ENCODE results near the gene PCGF6.

The PCGF6 gene, protein sequence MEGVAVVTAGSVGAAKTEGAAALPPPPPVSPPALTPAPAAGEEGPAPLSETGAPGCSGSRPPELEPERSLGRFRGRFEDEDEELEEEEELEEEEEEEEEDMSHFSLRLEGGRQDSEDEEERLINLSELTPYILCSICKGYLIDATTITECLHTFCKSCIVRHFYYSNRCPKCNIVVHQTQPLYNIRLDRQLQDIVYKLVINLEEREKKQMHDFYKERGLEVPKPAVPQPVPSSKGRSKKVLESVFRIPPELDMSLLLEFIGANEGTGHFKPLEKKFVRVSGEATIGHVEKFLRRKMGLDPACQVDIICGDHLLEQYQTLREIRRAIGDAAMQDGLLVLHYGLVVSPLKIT

DNA sequence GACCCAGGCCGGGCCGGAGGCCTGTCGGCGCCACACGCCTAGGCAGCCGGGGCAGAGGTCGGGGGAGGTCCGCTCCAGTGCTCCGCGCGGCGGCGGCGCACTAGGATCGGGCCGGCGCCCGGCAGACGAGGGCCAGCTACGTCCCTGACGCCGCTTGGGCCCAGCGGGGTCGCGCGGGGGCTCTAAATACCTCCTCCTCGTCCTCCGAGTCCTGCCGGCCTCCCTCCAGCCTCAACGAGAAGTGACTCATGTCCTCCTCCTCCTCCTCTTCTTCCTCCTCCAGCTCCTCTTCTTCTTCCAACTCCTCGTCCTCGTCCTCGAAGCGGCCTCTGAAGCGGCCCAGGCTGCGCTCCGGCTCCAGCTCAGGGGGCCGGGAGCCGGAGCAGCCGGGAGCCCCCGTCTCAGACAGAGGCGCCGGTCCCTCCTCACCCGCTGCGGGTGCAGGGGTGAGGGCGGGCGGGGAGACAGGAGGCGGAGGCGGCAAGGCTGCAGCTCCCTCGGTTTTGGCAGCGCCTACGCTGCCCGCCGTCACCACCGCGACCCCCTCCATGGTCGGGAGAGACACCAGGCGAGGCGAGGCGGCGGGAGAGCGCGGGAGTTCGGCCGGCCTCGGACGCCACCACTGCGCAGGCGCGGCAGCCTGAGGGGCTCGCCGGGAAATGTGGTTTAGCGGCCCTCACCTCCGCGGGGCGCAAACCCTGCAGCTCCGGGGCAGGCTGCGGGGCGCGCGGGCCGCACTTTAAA, at the start of gene PCGF6:
TSS of gene PCGF6 (minus strand) at position 624 of the 744 bp plus-strand sequence. CDS start at position 550, 74 bp downstream.
- H3K36me3 ChIP-seq (ENCODE audit: control insufficient read depth in 2 of 2, insufficient read depth in 1 of 2, low read length in 2 of 2): peaks cover 30 to 34% of the 10 kb centered on the region in 2 experiments
- H3K4me3 ChIP-seq (ENCODE audit: low read depth, low read length): peak within 1 kb of the TSS; percentile 70
- ChIA-PET CTCF (interaction anchor here (0.5 to 1.5 kb wide), 3 partner anchors 17 to 135 kb away, joined by 3 to 5 read pairs (median 5); no protein-coding TSS in a partner anchor), POLR2A (interaction anchor here (0.6 to 2.3 kb wide), 9 partner anchors 9 to 306 kb away, joined by 3 to 21 read pairs (median 4); partner anchors contain the start of genes ATP5MK, PDCD11 and TAF5)
- H3K9me3 ChIP-seq (ENCODE audit: control insufficient read depth, insufficient read depth, low read depth, low read length): no peaks in the 10 kb centered on the region
- peak within 1 kb of the TSS; percentile 90 for H3K27ac ChIP-seq (ENCODE audit: extremely low read depth, low read depth, low read length)
- no peaks in the 10 kb centered on the region for H3K4me1 ChIP-seq (ENCODE audit: control insufficient read depth, insufficient read depth, low read length)
- TF ChIP-seq ZNF561 (tag by site-specific recombination; IDR thresholded peaks at IDR 0.05; ENCODE audit: borderline replicate concordance) (peak; percentile 76), YY1 (tag by site-specific recombination; IDR thresholded peaks at IDR 0.05) (peak; percentile 35; the same call in 1 of the 2 replicates), FEZF1 (tag by site-specific recombination; IDR thresholded peaks at IDR 0.05) (no peak), ZFP37 (tag by site-specific recombination; IDR thresholded peaks at IDR 0.05) (peak; percentile 58; the same call in 1 of the 2 replicates), ZNF324 (tag by site-specific recombination; IDR thresholded peaks at IDR 0.05) (no peak; the same call in 1 of the 2 replicates), ZBTB48 (tag by site-specific recombination; IDR thresholded peaks at IDR 0.05) (no peak), ZBTB7A (tag by site-specific recombination; IDR thresholded peaks at IDR 0.05; ENCODE audit: low read depth) (peak; percentile 65; the same call in 1 of the 2 replicates), GLI4 (tag by site-specific recombination; IDR thresholded peaks at IDR 0.05) (0 out of 2 replicates have a peak, but pooled peaks have one; percentile 49), ZXDB (tag by site-specific recombination; IDR thresholded peaks at IDR 0.05) (peak; percentile 91), TCF7L2 (IDR thresholded peaks at IDR 0.05; ENCODE audit: borderline replicate concordance, low read depth, low read length) (no peak), ZNF600 (tag by site-specific recombination; IDR thresholded peaks at IDR 0.05) (peak; percentile 70; the same call in 1 of the 2 replicates), SALL2 (tag by site-specific recombination; IDR thresholded peaks at IDR 0.05; ENCODE audit: borderline replicate concordance) (no peak), KLF7 (tag by site-specific recombination; IDR thresholded peaks at IDR 0.05; ENCODE audit: borderline replicate concordance) (no peak), KLF9 (tag by site-specific recombination; IDR thresholded peaks at IDR 0.05; ENCODE audit: low read depth) (no peak), ZNF416 (tag by site-specific recombination; IDR thresholded peaks at IDR 0.05) (no peak), ZNF664 (tag by site-specific recombination; IDR thresholded peaks at IDR 0.05) (no peak), ZSCAN23 (tag by site-specific recombination; IDR thresholded peaks at IDR 0.05) (peak; percentile 41; the same call in 1 of the 2 replicates), GLI2 (tag by site-specific recombination; IDR thresholded peaks at IDR 0.05; ENCODE audit: borderline replicate concordance, low read depth) (no peak), GLIS1 (tag by site-specific recombination; IDR thresholded peaks at IDR 0.05) (peak; percentile 83), ZNF660 (tag by site-specific recombination; IDR thresholded peaks at IDR 0.05) (0 out of 2 replicates have a peak, but pooled peaks have one; percentile 18), ZNF830 (tag by site-specific recombination; IDR thresholded peaks at IDR 0.05; ENCODE audit: low read depth) (no peak), ZBTB20 (tag by site-specific recombination; IDR thresholded peaks at IDR 0.05) (peak; percentile 77), ZNF76 (tag by site-specific recombination; IDR thresholded peaks at IDR 0.05; ENCODE audit: borderline replicate concordance, low read depth) (peak; percentile 80)
- TF ChIP-seq, protein P1, sequence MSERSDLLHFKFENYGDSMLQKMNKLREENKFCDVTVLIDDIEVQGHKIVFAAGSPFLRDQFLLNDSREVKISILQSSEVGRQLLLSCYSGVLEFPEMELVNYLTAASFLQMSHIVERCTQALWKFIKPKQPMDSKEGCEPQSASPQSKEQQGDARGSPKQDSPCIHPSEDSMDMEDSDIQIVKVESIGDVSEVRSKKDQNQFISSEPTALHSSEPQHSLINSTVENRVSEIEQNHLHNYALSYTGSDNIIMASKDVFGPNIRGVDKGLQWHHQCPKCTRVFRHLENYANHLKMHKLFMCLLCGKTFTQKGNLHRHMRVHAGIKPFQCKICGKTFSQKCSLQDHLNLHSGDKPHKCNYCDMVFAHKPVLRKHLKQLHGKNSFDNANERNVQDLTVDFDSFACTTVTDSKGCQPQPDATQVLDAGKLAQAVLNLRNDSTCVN (tag by site-specific recombination; optimal IDR thresholded peaks at IDR 0.05): peak; percentile 86
- TF ChIP-seq, protein P2, sequence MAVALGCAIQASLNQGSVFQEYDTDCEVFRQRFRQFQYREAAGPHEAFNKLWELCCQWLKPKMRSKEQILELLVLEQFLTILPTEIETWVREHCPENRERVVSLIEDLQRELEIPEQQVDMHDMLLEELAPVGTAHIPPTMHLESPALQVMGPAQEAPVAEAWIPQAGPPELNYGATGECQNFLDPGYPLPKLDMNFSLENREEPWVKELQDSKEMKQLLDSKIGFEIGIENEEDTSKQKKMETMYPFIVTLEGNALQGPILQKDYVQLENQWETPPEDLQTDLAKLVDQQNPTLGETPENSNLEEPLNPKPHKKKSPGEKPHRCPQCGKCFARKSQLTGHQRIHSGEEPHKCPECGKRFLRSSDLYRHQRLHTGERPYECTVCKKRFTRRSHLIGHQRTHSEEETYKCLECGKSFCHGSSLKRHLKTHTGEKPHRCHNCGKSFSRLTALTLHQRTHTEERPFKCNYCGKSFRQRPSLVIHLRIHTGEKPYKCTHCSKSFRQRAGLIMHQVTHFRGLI (tag by site-specific recombination; IDR thresholded peaks at IDR 0.05): peak; percentile 28
- TF ChIP-seq, protein P3, sequence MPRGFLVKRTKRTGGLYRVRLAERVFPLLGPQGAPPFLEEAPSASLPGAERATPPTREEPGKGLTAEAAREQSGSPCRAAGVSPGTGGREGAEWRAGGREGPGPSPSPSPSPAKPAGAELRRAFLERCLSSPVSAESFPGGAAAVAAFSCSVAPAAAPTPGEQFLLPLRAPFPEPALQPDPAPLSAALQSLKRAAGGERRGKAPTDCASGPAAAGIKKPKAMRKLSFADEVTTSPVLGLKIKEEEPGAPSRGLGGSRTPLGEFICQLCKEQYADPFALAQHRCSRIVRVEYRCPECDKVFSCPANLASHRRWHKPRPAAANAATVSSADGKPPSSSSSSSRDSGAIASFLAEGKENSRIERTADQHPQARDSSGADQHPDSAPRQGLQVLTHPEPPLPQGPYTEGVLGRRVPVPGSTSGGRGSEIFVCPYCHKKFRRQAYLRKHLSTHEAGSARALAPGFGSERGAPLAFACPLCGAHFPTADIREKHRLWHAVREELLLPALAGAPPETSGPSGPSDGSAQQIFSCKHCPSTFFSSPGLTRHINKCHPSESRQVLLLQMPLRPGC (tag by site-specific recombination; IDR thresholded peaks at IDR 0.05): no peak
- TF ChIP-seq, protein P4, sequence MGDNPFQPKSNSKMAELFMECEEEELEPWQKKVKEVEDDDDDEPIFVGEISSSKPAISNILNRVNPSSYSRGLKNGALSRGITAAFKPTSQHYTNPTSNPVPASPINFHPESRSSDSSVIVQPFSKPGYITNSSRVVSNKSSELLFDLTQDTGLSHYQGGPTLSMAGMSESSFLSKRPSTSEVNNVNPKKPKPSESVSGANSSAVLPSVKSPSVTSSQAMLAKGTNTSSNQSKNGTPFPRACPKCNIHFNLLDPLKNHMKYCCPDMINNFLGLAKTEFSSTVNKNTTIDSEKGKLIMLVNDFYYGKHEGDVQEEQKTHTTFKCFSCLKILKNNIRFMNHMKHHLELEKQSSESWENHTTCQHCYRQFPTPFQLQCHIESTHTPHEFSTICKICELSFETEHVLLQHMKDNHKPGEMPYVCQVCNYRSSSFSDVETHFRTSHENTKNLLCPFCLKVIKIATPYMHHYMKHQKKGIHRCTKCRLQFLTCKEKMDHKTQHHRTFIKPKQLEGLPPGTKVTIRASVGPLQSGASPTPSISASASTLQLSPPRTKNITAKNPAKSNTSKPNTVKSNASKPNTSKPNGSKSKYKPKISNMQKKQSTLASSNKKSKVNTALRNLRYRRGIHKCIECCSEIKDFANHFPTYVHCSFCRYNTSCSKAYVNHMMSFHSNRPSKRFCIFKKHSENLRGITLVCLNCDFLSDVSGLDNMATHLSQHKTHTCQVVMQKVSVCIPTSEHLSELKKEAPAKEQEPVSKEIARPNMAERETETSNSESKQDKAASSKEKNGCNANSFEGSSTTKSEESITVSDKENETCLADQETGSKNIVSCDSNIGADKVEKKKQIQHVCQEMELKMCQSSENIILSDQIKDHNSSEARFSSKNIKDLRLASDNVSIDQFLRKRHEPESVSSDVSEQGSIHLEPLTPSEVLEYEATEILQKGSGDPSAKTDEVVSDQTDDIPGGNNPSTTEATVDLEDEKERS (tag by site-specific recombination; IDR thresholded peaks at IDR 0.05): no peak
- TF ChIP-seq, protein P5, sequence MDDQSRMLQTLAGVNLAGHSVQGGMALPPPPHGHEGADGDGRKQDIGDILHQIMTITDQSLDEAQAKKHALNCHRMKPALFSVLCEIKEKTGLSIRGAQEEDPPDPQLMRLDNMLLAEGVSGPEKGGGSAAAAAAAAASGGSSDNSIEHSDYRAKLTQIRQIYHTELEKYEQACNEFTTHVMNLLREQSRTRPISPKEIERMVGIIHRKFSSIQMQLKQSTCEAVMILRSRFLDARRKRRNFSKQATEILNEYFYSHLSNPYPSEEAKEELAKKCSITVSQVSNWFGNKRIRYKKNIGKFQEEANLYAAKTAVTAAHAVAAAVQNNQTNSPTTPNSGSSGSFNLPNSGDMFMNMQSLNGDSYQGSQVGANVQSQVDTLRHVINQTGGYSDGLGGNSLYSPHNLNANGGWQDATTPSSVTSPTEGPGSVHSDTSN (CRISPR knock-in tag; IDR thresholded peaks at IDR 0.05): peak; percentile 68; the same call in 1 of the 2 replicates
